Thoracic aorta (tissue), 2 donors: Measurements from ENCODE around the gene NLGN1. TPM values are rescaled to one million over a fixed set of nuclear protein-coding genes. Genes with fewer than 3 reads are reported as not detected.

ENCODE experiments used
- ATAC-seq: fragments of 150-250 bp; one replicate; pipeline ENCODE4 v1.8.0; 2017; ENCODE audit warnings: low read depth; ENCODE audit not compliant: insufficient number of reproducible peaks, low FRiP score
- DNase-seq: peaks from one replicate; pipeline ENCODE4 v3.0.0-alpha.2; 2020; ENCODE audit warnings: low spot score
- H3K27ac ChIP-seq, 2 donors: fragments of 200-600 bp; sonication (generic); 1 replicate in 1 of 2; 2 replicates in 1 of 2; pipeline ENCODE4 v1.5.1; 2016; ENCODE audit warnings: mild to moderate bottlenecking in 2 of 2, moderate library complexity in 2 of 2
- H3K27me3 ChIP-seq: fragments of 200-600 bp; sonication (generic); replicated peaks from 2 replicates; pipeline ENCODE4 v1.6.0; 2016; ENCODE audit warnings: mild to moderate bottlenecking; ENCODE audit not compliant: insufficient read depth
- H3K36me3 ChIP-seq: fragments of 200-600 bp; sonication (generic); one replicate; pipeline ENCODE4 v1.5.1; 2016
- H3K4me1 ChIP-seq, 2 donors: fragments of 200-600 bp; sonication (generic); 1 replicate in 1 of 2; 2 replicates in 1 of 2; pipeline versions ENCODE4 v1.5.1 to v1.6.0; 2016; ENCODE audit warnings: low read depth in 2 of 2, mild to moderate bottlenecking in 1 of 2; ENCODE audit not compliant: control insufficient read depth in 1 of 2
- H3K4me3 ChIP-seq: fragments of 200-600 bp; sonication (generic); 2 replicates; pipeline ENCODE4 v1.5.1; 2016; ENCODE audit warnings: mild to moderate bottlenecking
- H3K9me3 ChIP-seq: fragments of 200-600 bp; sonication (generic); 2 replicates; pipeline ENCODE4 v1.5.1; 2016
- CTCF ChIP-seq: fragments of 200-600 bp; sonication (generic); IDR thresholded peaks from one replicate; pipeline ENCODE4 v1.5.1; 2019; ENCODE audit warnings: antibody characterized with exemption
- total RNA-seq, 2 donors: library from RNA; depleted of rRNA; stranded (reverse); fragments of >200 nt; gene quantifications; one replicate each; pipeline versions ENCODE4 v1.1.0 to v1.2.3, GENCODE V29; 2016

Gene NLGN1
- total RNA-seq, 2 donors from 2014 or later = 17.8 to 18.3 TPM

DNA sequence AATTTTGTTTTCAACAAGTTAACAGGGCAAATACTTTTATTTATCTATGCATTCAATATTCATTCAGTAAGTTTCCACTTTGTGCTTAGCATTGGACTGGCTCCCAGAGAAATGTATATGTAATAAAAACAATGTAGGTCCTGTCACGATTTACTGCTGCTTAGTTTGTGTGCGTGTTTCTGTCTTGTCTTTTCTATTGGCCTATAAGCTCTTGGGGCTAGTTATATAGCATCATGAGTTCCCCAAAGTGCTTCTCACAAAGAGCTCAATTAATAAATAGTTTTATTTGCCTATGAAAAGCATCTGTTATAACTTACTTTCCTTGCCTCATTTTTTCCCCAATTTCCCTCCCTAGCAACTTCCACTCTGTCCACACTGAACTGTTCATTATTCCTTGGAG is 794.9 kb downstream of the NLGN1 start:
- DNase-seq (no peak), ATAC-seq (no peak)

DNA sequence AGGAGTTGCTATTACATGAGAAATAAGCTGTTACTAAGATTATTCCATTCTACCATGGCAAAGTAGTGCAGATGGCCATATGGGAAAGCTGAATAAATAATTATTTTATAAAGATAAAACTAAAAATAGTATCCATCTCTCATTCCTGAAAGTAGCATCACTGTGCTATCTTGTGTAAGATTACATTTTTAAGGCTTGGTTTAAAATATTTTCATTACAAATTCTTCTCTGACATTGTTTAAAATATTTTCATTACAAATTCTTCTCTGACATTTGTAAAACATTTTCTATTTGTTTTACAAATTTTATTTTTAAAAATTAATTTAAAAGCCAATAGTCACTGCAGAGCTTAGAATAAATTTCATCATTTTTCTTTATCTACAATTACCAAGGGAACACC is 796.1 kb downstream of the NLGN1 start:
- no peak overlapping the region for H3K4me3 ChIP-seq
- no peak for TF ChIP-seq CTCF
- no peak for ATAC-seq
- no peak for DNase-seq
- H3K4me1 ChIP-seq = peaks cover 9 to 10% of the 10 kb centered on the region in 2 donors
- no peaks in the 10 kb centered on the region for H3K27me3 ChIP-seq
- no peaks in the 10 kb centered on the region for H3K9me3 ChIP-seq
- no peak overlapping the region for H3K27ac ChIP-seq
- H3K36me3 ChIP-seq = no peaks in the 10 kb centered on the region

More for the DNA sequence above, 794.9 kb downstream of the NLGN1 start:
- H3K27me3 ChIP-seq = no peaks in the 10 kb centered on the region
- no peak overlapping the region for H3K4me3 ChIP-seq
- no peak for TF ChIP-seq CTCF
- peaks cover 9 to 10% of the 10 kb centered on the region in 2 donors for H3K4me1 ChIP-seq
- H3K36me3 ChIP-seq = no peaks in the 10 kb centered on the region
- H3K27ac ChIP-seq = no peak overlapping the region
- H3K9me3 ChIP-seq = no peaks in the 10 kb centered on the region

DNA sequence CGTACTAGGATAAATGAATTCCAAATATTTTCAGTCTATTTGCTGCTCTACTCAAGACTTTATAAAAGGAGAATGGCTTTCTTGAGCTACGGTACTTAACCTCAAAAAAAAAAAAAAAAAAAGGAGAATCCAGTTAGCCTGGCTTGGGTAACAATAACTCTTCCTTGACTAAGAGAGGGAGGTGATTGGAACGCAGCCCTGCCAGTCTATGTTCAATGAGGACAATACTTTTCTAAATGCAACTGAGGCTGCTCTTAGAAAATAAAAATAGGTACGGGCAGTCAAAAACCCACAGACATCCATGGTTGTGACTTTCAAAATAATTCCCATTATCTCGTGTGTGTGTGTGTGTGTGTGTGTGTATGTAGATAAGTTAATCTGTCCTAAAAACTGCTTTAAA is 799.9 kb downstream of the NLGN1 start:
- DNase-seq = no peak
- no peaks in the 10 kb centered on the region for H3K9me3 ChIP-seq
- peaks cover 6 to 9% of the 10 kb centered on the region in 2 donors for H3K4me1 ChIP-seq
- H3K27me3 ChIP-seq = no peaks in the 10 kb centered on the region
- H3K27ac ChIP-seq = no peak overlapping the region
- ATAC-seq = no peak
- no peak overlapping the region for H3K4me3 ChIP-seq
- TF ChIP-seq CTCF = no peak
- no peaks in the 10 kb centered on the region for H3K36me3 ChIP-seq

GRCh38 chr3:174198199-174198598 is 800.7 kb downstream of the NLGN1 start:
- Histone ChIP-seq H3K36me3 (no peaks in the 10 kb centered on the region), H3K4me1 (peaks cover 12% of the 10 kb centered on the region in 2 donors), H3K9me3 (no peaks in the 10 kb centered on the region), H3K27me3 (no peaks in the 10 kb centered on the region), H3K4me3 (no peak overlapping the region), H3K27ac (no peak overlapping the region)
- ATAC-seq = no peak
- DNase-seq = no peak
- no peak for TF ChIP-seq CTCF

- TF ChIP-seq CTCF = no peak
These were observed 802.2 kb downstream of the NLGN1 start for GRCh38 chr3:174199696-174200095.

More at GRCh38 chr3:174199696-174200095, 802.2 kb downstream of the NLGN1 start:
- no peaks in the 10 kb centered on the region for H3K36me3 ChIP-seq
- no peaks in the 10 kb centered on the region for H3K27me3 ChIP-seq
- H3K4me3 ChIP-seq = no peak overlapping the region
- ATAC-seq = no peak
- no peak for DNase-seq
- H3K4me1 ChIP-seq = peaks cover 13 to 15% of the 10 kb centered on the region in 2 donors
- H3K27ac ChIP-seq = no peak overlapping the region
- H3K9me3 ChIP-seq = no peaks in the 10 kb centered on the region
